NCI-H69 (cell line): Measurements from ENCODE around the gene P2RX6.
"Not testable (repeated sequence)": the region's sequence is repeated elsewhere in the genome, so short reads cannot be mapped to it uniquely, and the experiment has no call there.

Source experiments
- DNase-seq: peaks from one replicate; lab custom pipeline; 2025; lab: John Stamatoyannopoulos, UW

P2RX6 gene

DNA sequence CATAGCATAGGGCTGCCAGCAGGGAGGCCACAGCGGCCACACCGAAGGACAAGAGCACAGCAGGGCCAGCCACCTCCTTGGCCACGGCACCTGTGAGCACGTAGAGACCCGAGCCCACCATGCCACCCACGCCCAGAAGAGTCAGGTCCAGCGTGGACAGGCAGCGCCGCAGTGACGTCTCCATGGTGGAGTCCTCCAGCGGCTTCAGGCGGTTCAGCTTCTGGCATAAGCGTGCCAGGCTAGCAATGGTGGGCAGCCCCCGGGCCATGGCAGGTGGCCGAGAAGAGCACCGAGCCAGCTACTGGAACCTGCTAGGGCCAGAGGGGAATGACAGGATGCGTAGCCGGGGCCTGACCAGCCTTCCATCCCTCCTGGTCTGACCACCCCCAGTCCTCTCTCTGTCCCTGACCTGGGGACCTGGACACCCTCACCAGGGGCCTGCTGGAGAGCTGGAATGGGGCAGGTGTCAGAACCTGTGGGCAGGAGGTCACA is 16.6 kb downstream of the P2RX6 start:
- no peak for DNase-seq

DNA sequence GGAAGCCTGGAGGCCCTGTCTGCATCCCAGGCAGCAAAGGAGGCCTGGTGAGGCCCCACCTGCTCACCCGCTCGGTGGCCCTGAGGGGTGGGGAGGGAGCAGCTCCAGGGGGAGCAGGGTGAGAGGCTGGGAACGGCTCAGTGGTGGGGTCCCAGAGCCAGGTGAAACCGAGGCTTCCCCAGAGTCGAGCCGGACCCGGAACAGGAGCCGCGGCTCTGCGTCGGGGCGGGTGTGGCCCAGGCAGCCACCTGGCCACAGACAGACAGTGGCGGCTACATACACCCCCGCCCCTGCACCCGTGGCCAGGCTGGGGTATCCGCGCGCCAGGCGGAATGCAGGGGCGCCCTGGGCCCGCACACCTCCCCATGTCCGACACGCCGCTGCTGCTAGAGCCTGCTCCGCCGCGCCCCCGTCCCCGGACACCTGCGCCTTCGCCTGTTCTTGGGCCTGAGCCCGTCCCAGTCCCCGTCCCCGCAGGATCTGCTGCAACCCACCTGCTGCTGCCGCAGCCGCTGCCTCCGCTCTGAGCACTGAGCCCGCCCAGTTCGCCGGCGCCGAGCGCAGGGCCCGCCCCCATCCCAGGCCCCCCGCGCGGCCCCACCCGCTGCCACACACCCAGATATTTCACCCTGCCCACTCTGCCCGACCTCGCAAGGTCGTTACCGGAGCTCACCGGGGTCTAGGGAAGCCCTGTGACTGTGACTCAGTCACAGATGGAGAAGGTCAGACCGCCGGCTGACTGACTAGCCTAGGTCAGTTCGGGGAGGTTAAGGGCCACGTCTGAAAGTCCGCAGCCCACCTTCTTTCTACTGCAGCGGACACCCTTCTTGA is 17.3 kb downstream of the P2RX6 start, which contains the start of gene SLC7A4:
SLC7A4 (minus strand) TSS at position 525 of the 831 bp plus-strand sequence. CDS start 749 bp downstream, outside the sequence.
- peak; percentile 30 for DNase-seq

DNA sequence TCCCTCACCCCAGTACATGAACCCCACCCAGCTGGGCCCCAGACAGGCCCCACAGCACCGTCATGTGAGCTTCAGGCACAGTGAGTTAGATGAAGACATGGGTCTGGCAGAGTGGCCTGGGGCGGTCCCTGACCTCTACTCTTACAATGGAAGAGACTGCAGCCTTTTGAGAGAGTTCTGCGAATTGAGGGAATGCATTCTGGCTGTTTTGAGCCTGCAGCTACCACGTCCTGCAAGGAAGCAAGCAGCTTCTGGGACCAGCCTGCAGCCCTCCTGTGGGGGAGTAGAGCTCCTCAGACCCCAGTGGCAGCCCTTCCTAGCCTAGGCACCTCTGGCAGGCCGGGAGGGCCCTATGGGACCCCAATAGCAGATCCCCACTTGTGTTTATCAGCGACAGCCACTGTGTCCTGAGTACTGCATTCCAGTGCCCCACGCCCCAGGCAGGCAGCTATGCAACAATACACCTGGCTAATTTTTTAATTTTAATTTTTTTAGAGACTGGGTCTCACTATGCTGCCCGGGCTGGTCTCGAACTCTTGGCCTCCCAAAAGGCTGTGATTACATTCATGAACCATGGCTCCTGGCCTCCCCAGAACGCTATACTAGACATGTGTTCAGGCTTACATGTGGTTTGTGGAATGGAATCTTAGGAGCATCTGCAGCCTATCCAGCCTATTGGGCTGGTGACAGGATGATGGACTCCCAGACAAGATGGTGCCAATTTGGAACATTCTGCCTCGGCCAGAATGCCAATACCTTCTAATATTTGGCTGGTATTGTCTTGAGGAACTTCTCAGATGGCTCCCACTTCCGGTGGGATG is 18.1 kb downstream of the P2RX6 start:
- DNase-seq, result no peak

DNA sequence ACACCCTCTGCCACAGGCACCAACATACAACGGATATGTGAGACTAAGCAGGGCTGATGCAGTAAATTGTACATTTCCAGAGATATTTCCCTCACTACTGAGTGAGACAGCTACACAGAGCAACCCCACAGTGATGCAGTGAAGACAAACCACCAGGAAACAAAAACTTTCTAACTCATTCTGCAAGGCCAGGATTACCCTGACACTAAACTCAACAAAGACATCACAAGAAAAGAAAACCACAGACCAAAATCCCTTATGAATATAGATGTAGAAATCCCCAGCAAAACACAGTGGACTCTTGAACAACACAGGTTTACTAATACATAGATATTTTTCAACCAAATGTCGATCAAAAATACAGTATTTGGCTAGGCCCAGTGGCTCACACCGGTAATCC is 18.9 kb downstream of the P2RX6 start:
- no peak for DNase-seq

DNA sequence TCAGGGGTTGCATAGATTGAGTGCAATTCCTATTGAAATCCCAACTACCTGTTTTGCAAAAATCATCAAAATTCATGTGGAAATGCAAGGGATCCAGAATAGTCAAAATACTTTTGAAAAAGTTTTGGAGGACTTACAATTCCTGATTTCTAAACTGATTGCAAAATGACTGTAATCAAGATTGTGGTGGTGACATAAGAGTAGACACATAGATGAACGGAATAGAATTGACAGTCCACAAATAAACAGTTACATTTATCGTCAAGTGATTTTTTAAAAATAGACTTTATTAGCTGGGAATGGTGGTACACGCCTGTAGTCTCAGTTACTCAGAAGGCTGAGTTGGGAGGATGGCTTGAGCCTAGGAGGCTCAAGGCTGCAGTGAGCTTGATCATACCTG is 20.0 kb downstream of the P2RX6 start:
- no peak for DNase-seq

DNA sequence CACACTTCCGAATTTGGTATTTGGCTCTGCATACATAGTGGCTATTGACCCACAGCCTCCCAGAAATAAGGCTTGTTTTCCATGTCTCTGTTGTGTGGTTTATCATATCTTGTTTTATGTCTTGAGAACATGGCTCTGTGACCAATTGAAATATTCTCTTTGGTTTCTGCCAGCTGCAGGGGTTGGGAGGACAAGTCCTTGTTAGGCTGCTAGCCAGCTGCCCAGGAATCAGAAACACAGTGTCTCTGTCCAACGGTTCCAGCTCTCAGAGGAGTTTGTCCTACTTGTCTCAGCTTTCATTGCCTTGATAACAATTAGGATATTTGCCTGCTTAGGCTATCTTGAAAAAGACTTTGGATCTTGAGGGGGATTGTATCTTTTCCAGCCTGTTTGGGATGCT is 23.4 kb downstream of the P2RX6 start:
- DNase-seq, result no peak

DNA sequence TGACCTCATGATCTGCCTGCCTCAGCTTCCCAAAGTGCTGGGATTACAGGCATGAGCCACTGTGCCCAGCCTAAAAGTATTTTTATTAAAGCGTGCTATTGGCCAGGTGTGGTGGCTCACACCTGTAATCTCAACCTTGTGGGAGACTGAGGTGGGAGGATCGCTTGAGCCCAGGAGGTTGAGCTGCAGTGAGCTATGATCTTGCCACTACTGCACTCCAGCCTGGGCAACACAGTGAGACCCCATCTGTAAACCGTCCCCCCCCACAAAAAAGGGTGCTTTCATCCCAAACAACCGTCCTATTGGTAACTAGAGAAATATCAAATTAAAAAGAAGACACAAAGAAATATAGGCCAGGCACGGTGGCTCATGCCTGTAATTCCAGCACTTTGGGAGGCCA is 24.2 kb downstream of the P2RX6 start:
- DNase-seq, result not testable (repeated sequence)

DNA sequence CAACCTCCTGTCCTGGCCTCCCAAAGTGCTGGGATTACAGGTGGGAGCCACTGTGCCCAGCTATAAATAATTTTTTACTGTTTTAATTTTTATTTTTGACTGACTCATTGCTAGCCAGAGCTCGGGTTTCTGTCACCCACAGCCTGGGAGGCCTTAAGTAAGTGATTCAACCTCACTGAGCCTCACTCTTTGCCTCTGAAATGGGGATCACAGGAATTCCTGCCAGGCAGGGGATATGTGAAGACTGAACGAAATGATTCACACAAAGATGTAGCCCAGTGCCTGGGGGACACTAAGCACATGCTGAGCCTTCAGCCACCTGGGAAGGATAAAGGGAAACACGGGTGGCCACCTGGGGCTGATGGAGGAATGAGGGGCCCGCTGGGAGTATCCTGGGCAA is 27.0 kb downstream of the P2RX6 start:
- DNase-seq, result no peak

DNA sequence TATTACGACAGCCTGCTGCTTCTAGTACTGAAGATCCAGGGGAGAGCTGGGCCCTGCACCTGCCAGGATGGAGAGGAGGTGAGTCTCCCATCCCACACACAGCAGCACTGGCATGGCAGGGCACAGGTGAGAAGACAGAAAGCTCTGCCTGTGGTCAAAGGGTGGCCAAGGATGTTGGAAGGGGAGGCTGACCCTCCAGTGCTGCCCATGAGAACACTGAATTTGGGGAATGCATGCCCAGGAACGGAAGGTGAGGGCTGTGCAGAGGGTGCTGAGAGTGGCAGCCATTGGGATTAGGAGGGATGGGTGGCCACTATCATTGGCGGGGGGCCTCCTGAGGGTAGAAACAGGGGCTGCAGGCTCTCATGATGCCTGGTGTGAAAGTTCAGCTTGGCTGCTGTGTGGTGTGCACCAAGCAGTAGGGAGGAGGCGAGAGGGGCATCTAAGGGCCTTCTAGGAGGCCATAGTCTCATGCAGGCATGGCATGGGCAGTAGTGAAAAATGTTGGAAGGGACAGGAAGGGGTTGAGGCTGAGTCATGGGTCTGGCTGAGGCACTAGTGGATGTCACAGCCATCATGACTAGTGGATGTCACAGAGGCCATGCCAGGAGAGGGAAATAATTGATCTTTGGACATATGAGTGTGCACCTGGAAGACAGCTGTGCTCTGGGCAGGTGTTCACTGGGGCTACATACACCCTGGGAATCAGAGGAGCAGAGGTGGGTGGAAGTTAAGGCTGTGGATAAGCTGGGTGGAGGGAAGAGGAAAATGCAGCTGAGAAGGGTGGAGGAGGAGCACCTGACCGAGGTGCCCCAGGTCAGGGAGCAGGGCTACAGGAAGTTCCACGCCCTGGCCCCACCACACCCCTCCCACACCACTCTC is 28.3 kb downstream of the P2RX6 start:
- no peak for DNase-seq

DNA sequence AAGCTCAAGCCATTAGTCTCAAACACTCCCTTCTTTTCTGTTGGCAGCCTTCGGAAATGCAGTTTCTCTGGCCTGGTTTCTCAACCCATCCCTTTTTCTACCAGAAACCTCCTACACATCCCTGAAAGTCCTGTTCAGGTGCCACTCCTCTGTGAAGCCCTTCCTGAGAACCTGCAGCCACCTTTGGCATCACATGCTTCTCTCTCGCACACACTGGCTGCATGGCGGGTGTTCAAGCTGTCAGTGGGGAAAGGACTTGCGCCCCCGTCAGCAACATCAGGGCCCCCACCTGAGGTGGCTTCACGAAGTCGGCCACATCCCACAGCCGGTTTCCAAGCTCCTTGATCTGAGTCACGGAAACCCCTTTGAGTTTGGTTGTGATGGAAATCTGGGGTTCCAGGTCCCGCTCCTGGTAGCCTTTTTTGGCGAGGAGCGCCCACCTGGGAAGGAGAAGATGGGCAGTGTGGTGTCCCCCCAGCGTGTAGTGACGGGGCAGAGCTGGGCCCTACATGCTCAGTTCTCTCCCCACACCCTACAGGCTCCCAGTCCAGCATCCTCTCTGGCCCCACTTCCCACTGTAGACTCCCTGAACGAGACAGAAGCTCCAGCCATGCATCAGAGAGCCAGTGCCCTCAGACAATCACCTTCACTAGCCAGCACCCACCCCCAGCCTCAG is 29.0 kb downstream of the P2RX6 start:
- no peak for DNase-seq

DNA sequence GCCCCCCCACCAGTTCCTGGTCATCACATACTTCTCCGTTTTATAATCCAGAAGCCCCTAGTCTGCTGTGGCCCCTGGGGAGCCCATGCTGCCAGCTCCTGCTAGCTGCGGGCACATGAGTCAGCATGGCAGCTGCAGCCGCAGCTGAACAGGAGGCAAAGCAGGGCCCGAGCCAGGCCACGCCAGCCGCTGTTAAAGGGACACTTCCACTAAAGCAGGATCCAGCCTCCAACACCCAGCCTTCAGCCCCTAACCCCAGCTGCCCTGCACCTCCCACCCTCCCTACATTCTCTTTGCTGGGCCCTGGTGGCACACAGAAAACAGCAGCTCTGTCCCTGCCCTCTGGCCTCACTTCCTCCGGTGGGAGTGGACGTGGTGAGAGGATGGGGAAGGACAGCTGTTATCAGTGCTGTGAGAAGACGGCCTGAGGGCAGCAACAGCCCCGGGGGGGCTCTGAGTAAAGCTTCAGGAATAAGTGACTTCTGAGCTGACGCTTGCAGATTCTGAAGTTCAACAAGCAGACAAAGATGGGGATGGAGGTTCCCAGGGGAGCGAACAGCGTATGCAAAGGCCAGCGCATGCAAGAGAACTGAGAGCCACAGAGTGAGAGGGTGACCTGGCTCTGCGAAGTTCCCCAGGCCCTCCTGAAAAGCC is 30.1 kb downstream of the P2RX6 start:
- DNase-seq, result peak; percentile 71

DNA sequence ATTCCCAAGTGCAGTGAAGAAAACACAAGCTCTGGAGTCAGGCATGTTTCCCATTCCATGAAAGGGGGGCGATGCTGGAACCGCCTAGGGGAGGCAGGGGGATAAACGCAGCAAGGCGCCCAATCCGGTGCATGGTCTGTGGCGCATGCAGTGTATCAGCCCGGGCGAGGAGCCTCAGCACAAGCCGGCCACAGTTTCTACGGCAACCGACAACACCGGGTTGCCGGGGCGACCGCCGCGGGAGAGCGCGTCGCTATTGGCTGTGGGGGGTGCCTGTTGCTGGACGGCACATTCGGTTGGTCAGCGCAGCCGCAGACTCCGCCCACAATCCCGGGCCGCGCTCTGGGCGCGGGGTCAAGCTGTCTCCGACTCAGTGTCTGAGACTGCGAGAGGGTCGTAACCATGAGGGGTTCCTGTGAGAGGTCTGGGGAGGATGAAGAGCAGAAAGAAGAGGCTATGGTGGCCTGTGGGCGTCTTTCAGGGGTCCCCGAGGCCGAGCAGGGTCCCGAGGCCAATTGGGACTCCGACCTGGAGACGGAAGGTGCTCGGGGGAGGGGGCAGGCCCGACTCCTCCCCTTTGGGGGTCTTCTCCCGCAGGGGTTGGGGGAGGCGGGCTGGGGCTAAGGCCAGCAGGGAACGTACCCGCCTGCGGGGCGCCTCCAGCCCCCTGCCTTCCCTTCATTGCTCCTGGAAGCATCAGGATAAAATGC is 30.8 kb downstream of the P2RX6 start, which contains the start of gene LRRC74B:
LRRC74B (plus strand) TSS at position 362 of the 710 bp plus-strand sequence; CDS start at position 403, 41 bp downstream.
- DNase-seq, result peak; percentile 93

DNA sequence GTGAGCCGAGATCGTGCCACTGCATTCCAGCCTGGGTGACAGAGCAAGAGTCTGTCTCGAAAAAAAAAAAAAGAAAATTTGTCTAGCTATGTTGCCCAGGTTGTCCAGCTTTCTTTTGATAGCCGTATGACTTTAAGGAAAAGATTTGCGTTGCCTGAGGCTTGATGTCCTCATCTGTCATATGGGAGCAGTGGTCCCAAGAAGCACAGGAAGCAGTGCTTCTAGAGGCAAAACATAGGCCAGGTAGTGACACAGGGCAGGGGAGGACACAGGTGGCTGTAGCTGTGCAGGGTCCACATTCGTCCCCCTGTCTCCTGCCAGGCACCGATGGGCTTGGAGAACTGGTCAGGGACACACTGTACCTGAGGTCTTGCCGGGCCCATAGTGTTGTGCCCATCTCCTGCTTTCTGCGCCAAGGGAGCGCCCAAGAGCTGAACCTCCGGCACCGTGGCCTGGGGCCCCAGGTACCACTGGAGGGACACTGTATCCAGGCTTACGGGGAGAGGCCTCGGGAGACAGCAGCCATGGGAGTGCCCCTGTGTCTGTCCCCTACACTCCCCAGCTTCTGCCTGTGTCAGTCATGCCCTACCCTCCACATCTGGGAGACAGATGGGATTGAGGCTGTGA is 32.2 kb downstream of the P2RX6 start:
- no peak for DNase-seq

DNA sequence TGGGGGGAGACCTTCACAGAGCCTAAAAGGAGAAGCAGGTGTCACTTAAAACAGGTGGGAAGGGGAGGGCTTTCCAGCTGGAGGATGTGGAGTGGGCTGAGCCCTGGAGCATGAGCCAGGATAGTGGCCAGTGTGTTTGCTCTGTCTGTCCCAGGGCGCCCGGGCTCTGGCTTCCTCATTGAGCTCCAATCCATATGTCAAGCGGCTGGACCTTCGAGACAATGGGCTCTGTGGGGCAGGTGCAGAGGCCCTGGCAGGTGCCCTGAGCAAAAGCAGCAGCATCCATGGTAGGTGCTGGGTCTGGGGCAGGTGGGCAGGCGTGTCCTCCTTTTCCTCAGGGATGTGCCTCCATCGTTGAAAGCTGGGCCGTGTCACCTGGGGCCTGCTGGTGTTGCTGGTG is 32.8 kb downstream of the P2RX6 start:
- DNase-seq, result peak; percentile 87

DNA sequence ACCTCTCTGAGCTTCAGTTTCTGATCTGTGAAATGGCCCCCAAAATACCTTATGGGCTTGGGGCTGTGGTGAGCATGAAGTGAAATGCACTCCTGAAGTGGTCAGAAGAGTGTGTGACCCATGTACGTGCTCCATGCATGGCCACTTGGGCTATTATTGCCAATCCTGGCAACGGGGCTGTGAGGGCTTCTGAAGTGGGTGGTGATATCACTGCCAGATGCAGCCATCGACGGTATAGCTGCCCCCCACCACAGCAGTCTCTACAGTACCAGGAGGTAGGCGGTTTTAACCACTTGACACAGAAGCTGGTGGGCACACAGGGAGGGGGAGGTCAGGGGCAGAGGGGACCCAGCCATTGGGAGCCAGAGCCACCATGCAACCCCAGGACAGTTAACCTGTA is 33.5 kb downstream of the P2RX6 start:
- DNase-seq, result not testable (repeated sequence)

DNA sequence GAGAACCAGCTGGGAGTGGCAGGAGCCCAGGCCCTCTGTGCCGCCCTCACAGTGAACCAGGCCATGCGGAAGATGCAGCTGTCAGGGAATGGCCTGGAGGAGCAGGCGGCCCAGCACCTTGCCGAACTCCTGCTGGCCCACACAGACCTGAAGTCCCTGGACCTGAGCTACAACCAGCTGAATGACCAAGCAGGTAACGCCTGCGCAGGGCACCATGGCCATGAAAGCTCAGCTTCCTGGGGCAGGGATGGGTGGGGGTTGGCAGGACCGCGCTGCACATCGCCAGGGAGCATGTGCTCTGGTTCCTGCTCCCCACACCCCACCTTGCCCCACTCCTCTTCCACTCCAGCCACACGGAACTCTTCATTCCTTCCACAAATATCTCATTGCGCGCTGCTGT is 34.0 kb downstream of the P2RX6 start:
- DNase-seq, result not testable (repeated sequence)

DNA sequence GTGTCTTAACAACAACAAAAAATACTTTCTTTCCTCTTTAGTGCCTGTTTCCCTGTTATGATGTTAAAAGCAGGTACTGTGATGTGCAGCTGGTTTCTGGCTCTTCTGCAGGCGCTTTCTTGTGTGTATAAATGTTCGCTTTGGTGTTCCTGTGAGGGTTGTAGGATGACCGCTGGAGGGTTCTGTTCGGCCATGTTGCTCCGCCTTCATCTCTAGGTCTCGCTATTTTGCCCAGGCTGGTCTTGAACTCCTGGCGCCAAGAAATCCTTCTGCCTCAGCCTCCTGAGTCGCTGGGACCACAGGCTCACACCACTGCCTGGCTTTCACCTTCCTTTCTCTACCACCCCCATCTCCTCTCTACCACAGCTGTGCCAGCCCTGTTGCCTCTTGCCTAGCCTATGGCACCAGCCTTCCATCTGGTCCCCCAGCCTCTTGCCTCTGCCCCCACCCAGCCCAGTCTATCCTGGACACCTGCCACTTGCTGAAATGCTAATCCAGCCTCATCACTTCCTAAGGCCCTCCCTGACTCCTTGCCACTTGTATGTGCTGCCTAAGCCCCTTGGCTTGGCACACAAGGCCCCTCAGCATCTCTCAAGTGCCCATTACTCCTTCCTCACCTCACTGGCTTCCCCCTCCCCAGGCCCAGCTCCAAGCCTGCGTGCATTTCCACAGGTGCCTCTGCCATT is 36.3 kb downstream of the P2RX6 start:
- DNase-seq, result peak; percentile 44

DNA sequence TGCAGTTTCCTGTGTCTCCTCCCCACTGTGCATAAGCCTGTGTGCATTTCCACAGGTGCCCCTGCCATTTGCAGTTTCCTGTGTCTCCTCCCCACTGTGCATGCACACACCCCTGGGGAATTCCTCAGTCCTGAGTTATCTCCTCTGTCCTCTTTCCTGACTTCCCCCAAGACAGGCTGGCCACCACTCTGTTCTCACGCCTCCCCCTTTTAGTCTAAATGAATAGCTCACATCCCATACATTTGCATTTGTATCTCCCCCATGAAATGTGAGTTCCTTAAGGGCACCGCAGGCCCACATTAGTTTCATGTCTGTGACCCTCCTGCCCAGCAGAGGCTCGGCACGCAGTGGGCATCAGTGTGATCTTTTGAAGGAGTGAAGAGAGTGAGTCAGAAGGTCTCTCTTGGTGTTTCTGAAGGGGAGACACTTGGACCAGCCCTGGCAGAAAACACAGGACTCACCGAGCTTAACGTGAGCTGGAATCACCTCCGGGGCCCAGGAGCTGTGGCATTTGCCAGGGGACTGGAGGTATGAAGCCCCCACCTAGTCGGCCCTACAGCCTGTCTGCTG is 37.0 kb downstream of the P2RX6 start:
- peak; percentile 39 for DNase-seq
